HS-5 (cell line): ENCODE results near the gene INTS2.
"Not testable (repeated sequence)": the region's sequence is repeated elsewhere in the genome, so short reads cannot be mapped to it uniquely, and the experiment has no call there.

ENCODE experiments used
- DNase-seq: peaks from one replicate; pipeline ENCODE4 v3.0.0-alpha.2; 2012; ENCODE audit warnings: low read depth

The INTS2 gene

GRCh38 chr17:61927208-61928100 is at the start of gene INTS2:
Gene INTS2, minus strand, starts transcription at chr17:61927982. Its CDS starts 1,338 bp downstream, at chr17:61926644.
- peak; percentile 76 for DNase-seq

DNA sequence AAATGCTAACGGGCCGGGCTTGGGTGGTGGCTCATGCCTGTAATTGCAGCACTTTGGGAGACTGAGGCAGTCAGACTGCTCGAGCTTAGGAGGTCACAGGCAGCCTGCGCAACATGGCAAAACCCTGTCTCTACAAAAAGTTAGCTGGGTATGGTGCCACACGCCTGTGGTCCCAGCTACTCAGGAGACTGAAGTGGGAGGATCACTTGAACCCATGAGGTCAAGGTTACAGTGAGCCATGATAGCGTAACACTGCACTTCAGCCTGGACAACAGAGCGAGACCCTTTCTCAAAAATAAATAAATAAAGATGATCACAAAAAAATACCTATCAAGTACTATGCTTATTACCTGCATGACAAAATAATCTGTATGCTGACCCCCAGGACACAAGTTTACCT is 46.3 kb upstream of the INTS2 start:
- DNase-seq = no peak

GRCh38 chr17:61972311-61972710 is 44.5 kb upstream of the INTS2 start:
- no peak for DNase-seq

- no peak for DNase-seq
Measured at GRCh38 chr17:61970030-61970429, 42.2 kb upstream of the INTS2 start.

DNA sequence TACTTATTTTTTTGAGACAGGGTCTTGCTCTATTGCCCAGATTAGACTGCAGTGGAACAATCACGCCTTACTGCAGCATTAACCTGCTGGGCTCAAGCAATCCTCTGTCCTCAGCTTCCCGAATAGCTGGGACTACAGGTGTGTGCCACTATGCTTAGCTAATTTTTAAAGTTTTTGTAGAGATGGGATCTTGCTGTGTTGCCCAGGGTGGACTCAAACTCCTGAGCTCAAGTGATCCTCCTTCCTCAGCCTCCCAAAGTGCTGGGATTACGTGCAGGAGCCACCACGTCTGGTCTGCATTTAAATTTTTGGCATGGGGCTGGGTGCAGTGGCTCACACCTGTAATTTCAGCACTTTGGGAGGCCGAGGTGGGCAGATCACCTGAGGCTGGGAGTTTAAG is 41.0 kb upstream of the INTS2 start:
- no peak for DNase-seq

GRCh38 chr17:61967729-61968128 is 39.9 kb upstream of the INTS2 start:
- DNase-seq = no peak

DNA sequence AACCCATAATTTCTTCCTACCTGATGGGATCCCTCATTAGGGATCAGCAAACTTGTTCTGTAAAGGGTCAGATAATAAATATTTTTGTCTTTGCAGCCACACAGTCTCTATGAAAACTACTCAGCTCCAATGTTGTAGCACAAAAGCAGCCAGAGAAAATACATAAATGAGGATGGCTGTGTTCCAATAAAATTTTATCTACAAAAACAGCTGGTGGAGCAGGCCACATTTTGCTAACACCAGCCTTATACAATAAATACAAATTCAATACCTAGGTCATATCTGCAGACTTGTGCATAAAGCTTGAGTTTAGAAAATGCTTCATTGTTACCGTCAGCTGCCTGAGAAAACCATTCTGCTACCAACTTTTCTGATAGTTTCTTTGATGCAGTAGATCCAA is 38.4 kb upstream of the INTS2 start:
- no peak for DNase-seq

DNA sequence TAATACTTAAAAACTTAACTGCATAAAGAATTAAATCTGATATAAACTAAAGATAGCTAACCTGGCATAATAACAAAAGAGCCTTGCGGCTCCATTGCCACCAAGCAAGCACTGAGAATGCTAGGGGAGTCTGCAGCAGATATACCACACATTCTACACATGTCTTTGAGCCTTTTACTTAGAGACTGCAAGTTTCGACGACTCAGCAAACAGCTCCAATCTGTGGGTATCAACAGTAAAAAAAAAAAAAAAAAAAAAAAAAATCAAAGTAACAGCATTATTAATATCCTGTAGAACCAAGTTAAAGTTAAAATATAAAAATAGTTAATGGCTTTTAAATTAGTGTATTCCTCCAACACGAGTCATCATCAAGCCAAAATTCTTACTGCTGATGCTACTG is 27.8 kb upstream of the INTS2 start:
- DNase-seq = no peak

GRCh38 chr17:61947367-61948078 is 19.7 kb upstream of the INTS2 start:
- DNase-seq = no peak

DNA sequence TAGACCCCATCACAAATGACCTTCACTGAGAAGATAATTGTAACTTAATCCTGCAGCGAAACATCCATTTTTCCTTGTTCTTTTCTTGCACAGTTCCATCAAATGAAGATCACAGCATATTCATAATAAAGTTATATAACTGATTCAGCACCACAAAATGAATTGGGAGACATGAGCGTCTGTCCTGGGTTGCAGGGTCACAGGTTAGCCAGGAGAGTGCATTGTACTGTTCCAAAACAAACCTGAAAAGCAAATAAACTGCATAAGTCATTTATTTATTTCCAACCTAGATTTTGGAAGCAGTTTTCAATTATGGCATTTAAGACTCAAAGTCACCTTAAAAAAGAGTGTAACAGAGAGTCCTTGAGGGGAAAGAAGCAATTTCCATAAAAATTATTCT is 18.6 kb upstream of the INTS2 start:
- no peak for DNase-seq

DNA sequence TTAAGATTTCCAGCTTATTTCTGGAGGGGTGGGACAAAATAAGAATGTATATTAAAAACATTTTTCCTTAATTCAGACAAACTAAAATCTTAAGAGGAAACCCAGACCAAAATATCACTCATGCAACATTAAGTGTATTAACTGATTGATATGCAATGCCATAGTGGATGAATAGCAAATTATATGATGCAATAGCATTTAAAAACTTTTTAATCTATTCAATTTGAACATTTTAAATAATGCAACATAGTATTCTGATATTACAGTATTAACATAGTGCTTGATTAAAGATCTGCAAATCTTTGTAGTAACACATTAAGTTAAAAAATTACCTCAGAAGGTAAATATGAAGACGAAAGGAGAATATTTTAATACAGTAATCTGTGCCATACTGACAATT is 15.3 kb upstream of the INTS2 start:
- no peak for DNase-seq

DNA sequence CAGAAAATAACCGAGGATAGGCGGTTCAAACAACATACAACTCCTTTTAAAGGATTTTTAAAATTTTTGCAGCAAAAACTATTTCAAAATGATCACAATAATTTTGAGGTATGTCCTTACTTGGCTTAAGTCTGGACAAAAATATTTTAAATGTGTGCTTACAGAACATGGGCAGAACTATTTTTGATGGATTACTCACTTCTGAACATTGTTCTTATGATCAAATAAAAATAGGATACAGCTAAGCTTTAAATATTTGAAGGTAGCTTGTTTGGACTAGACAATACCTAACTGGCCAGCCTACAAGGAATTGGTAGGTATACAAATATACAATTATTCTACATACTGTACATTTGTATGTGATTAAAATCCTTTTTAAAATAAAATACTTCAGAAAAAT is 14.3 kb upstream of the INTS2 start:
- DNase-seq = no peak

GRCh38 chr17:61928101-61928436 is 287 bp upstream of the INTS2 start:
- no peak for DNase-seq

- peak; percentile 8 for DNase-seq
Measured at GRCh38 chr17:61926826-61927207, 965 bp downstream of the INTS2 start.

GRCh38 chr17:61915162-61915561 is 12.6 kb downstream of the INTS2 start:
- not testable (repeated sequence) for DNase-seq

GRCh38 chr17:61908292-61909037 is 19.3 kb downstream of the INTS2 start:
- DNase-seq = no peak

DNA sequence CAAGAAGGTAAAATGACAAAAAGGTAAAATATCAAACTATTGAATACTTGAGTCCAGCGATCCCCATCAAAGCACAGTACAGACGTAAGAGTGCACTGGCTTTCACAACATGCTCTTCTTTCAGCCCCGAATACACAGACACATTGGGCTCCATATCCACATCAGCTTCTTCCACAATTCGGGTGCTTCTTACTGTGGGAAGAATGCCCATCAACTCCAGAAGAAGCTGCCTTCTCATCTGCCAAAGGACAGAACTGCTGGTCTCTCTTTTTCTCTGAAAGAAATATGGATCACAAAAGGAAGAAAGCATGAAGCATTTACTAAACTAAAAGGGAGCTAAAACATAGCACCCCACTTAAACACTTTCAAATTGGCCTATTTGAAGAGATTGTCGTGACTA is 20.4 kb downstream of the INTS2 start:
- no peak for DNase-seq

DNA sequence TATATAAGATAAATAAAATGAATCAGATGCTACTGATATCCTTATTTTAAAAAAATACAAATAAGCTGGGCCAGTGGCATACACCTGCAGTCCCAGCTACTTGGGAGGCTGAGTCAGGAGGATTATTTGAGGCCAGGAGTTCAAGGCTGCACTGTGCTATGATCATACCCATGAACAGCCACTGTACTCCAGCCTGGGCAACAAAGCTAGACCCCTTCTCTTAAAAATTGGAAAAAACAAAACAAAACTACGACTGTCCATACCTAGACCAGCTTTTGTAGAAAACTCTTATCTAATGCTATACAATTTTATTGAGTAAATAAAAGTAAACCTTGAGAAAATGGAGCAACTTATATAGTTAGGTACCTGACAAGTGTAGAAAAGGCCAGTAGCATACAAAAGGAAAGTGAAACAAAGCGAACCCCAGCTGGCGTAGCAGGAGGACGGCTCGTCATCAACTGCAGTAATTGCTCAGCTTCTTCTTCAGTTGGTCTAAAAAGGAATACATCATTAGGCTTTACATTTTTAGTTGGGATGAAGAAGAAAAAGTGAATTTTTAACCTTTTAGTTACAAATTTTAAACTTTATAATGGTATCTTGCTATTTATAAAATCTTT is 23.6 kb downstream of the INTS2 start:
- DNase-seq = no peak

DNA sequence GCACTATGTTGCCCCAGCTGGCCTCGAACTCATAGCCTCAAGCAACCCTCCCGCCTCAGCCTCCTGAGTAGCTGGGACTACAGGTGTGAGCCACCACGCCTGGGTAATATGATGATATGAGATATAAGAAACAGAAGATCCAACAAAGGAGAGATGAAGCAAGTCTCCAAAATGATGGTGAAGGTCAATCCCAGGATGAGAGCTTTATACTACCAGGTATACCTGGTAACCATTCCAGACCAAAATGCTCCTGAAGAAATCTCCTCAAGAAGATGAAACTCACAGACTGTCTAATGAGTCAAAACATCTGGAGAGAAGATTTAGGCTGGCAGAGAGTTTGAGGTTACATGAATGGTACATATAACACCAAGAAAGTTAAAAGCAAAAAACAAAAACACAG is 24.5 kb downstream of the INTS2 start:
- DNase-seq = no peak

DNA sequence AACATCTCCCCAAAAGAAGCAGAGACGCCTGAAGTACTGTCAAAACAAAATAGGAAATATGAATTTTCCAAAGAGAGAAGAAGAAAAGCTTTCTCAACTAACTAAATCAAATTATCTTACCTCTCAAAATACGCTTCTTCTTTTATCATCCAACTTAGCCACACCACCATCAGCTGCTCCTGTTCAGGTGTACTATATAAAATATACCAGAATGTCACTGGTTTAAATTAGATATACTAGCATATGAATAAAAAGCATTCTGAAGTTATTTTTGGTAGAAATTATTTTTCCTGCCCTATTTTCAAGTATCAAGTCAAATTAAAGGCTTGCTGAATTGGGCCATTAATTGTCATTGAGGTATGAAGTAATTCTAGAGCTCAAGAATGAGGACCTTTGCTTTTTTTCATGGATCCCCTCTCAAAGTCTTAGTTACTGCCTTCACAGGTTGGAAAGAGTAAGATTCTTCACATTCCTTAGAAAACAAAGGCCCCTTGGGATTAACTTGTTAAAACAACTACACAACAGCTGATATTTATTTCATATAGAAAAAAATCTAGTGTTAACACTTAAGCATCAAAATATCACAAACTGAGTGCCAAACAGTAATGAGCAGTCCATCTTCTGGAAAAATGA is 30.1 kb downstream of the INTS2 start:
- no peak for DNase-seq

DNA sequence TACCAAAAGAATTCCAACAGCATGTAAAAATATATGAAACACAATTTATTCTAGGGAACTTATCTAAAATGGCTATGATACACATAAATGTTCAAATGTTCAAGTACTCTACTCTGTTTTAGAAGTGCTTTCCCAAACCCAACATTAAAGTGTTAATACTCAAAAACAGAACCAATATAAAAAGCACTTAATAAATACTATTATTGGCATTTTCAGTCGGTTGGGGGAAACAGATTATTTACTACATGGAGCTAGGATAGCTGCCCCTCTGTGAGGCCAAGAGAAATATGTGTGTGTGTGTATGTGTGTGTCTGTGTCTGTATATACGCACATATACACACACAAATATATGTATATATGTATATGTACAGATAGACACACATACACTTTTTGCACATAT is 32.4 kb downstream of the INTS2 start:
- DNase-seq = no peak

GRCh38 chr17:61894310-61894709 is 33.5 kb downstream of the INTS2 start:
- not testable (repeated sequence) for DNase-seq
